ENCODE results near the gene TNFSF12. TPM values are rescaled to one million over a fixed set of nuclear protein-coding genes. Genes with fewer than 3 reads are reported as not detected.

TNFSF12 gene
- total and polyA plus RNA-seq, 9 of the 15 experiments (the other 6 are each of a cell fraction or from before 2014, with no cell fraction given): 0.03 to 0.95 (median 0.19) TPM; not detected in 3

DNA sequence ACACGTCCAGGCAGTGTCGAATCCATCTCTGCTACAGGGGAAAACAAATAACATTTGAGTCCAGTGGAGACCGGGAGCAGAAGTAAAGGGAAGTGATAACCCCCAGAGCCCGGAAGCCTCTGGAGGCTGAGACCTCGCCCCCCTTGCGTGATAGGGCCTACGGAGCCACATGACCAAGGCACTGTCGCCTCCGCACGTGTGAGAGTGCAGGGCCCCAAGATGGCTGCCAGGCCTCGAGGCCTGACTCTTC is 23.4 kb downstream of the TNFSF12 start (continued):
- TF ChIP-seq, protein P1, sequence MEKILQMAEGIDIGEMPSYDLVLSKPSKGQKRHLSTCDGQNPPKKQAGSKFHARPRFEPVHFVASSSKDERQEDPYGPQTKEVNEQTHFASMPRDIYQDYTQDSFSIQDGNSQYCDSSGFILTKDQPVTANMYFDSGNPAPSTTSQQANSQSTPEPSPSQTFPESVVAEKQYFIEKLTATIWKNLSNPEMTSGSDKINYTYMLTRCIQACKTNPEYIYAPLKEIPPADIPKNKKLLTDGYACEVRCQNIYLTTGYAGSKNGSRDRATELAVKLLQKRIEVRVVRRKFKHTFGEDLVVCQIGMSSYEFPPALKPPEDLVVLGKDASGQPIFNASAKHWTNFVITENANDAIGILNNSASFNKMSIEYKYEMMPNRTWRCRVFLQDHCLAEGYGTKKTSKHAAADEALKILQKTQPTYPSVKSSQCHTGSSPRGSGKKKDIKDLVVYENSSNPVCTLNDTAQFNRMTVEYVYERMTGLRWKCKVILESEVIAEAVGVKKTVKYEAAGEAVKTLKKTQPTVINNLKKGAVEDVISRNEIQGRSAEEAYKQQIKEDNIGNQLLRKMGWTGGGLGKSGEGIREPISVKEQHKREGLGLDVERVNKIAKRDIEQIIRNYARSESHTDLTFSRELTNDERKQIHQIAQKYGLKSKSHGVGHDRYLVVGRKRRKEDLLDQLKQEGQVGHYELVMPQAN (IDR thresholded peaks at IDR 0.05; ENCODE audit: borderline replicate concordance): peak; percentile 57; the same call in 1 of the 2 replicates
- TF ChIP-seq ZNF184 (CRISPR knock-in tag; IDR thresholded peaks at IDR 0.05) (no peak), NR2C1 (IDR thresholded peaks at IDR 0.05) (no peak), NR2C1 (tag; IDR thresholded peaks at IDR 0.05) (peak; percentile 15; the same call in 1 of the 2 replicates), ZNF695 (CRISPR knock-in tag; IDR thresholded peaks at IDR 0.05) (no peak), RBM15 (IDR thresholded peaks at IDR 0.05; ENCODE audit: insufficient read depth, low read length) (no peak), SRF (CRISPR knock-in tag; IDR thresholded peaks at IDR 0.05) (no peak)

DNA sequence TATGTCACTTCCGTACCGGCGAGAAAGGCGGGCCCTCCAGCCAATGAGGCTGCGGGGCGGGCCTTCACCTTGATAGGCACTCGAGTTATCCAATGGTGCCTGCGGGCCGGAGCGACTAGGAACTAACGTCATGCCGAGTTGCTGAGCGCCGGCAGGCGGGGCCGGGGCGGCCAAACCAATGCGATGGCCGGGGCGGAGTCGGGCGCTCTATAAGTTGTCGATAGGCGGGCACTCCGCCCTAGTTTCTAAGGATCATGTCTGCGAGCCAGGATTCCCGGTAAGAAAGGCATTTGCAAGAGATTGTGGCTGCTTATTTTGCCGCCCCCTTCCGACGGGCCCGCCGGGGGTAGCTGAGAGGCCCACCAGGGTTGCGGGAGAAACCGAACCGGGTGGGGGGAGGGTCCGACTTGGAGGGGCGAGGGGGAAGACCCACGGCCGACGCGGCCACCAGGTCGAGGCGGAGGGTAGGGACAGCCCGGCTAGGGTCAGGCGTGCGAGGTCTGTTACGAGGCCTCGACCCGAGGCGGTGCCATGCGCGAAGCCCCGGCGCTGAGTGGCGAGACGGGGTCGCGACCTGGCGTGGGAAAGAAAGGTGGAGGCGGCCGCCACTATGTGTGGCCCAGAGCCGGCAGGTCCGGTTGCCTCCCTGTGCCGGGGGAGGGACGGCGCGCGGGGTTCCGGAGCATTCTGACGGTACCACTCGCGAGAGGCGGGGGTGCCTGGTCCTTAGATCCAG is 23.9 kb downstream of the TNFSF12 start:
- ChIA-PET POLR2A (interaction anchor here (0.6 to 6.7 kb wide), 8 partner anchors 8 to 1169 kb away, joined by 3 to 46 read pairs (median 6); partner anchors contain the start of gene MPDU1), CTCF (ENCODE audit: low intra/inter-chr PET ratio) (no interaction called here)
- WGBS (ENCODE audit: insufficient coverage, low coverage, missing lambda C conversion rate): under 1% methylated on average over 18 of the region's 73 CpGs
- Histone ChIP-seq H3K27me3 (ENCODE audit: control insufficient read depth in 2 of 2, insufficient read depth in 2 of 2, low read length in 2 of 2) (no peaks in the 10 kb centered on the region), H3K27ac (ENCODE audit: extremely low read depth, low read depth, low read length) (peak overlapping the region; percentile 98), H3K79me2 (ENCODE audit: control insufficient read depth, insufficient read depth, low read length) (peaks cover 57% of the 10 kb centered on the region), H3K4me3 (peak overlapping the region; percentile 99), H3K9ac (ENCODE audit: insufficient read depth in 1 of 2, low read depth in 2 of 2, low read length in 2 of 2) (peak overlapping the region; percentile 97 to 100), H4K20me1 (replicated peaks; ENCODE audit: control insufficient read depth, insufficient read depth, low read length) (peaks cover 36% of the 10 kb centered on the region), H3K36me3 (ENCODE audit: control insufficient read depth, insufficient read depth, low read length) (peaks cover 80% of the 10 kb centered on the region), H3K4me1 (replicated peaks in 1 of 2; ENCODE audit: control insufficient read depth in 2 of 2, insufficient read depth in 2 of 2, low read length in 2 of 2) (peaks cover 8 to 23% of the 10 kb centered on the region in 2 experiments; a peak in 4 of 5 replicates), H2AFZ (ENCODE audit: low read depth, low read length) (no peak overlapping the region), H3K9me3 (replicated peaks; ENCODE audit: control insufficient read depth, insufficient read depth, low read depth, low read length) (no peaks in the 10 kb centered on the region), H3K4me2 (ENCODE audit: insufficient read depth, low read length) (peak overlapping the region; percentile 83), H3K9me1 (ENCODE audit: control insufficient read depth, insufficient read depth, low read length) (peaks cover 9% of the 10 kb centered on the region)
- peak; percentile 89 to 98 (median 93) for DNase-seq (ENCODE audit: extremely low read depth in 1 of 4, low spot score in 3 of 4)
- FAIRE-seq: peak; percentile 96
- ATAC-seq: peak; percentile 94
- in situ Hi-C loops (cut with MboI): loop anchor here (25.0 kb wide), 1 partner anchor 535 kb away; the partner anchor contains the start of genes SLC16A11 and SLC16A13
- intact Hi-C loops (cut with micrococcal nuclease): no loop called here
- TSS peak; percentile 45 for BruUV-seq (replicated peaks)
- TF ChIP-seq, protein P2, sequence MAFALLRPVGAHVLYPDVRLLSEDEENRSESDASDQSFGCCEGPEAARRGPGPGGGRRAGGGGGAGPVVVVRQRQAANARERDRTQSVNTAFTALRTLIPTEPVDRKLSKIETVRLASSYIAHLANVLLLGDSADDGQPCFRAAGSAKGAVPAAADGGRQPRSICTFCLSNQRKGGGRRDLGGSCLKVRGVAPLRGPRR (CRISPR knock-in tag; IDR thresholded peaks at IDR 0.05): no peak
- TF ChIP-seq JUN (IDR thresholded peaks at IDR 0.05; ENCODE audit: borderline replicate concordance, low read depth, low read length) (no peak), JUN (CRISPR knock-in tag; IDR thresholded peaks at IDR 0.05; ENCODE audit: borderline replicate concordance) (no peak), NFATC3 (IDR thresholded peaks at IDR 0.05) (no peak), POLR2B (IDR thresholded peaks at IDR 0.05; ENCODE audit: low read depth, partially characterized antibody) (peak; percentile 97), TAF7 (tag; IDR thresholded peaks at IDR 0.05) (peak; percentile 75), ZZZ3 (IDR thresholded peaks at IDR 0.05) (no peak)
- TF ChIP-seq, protein P3, sequence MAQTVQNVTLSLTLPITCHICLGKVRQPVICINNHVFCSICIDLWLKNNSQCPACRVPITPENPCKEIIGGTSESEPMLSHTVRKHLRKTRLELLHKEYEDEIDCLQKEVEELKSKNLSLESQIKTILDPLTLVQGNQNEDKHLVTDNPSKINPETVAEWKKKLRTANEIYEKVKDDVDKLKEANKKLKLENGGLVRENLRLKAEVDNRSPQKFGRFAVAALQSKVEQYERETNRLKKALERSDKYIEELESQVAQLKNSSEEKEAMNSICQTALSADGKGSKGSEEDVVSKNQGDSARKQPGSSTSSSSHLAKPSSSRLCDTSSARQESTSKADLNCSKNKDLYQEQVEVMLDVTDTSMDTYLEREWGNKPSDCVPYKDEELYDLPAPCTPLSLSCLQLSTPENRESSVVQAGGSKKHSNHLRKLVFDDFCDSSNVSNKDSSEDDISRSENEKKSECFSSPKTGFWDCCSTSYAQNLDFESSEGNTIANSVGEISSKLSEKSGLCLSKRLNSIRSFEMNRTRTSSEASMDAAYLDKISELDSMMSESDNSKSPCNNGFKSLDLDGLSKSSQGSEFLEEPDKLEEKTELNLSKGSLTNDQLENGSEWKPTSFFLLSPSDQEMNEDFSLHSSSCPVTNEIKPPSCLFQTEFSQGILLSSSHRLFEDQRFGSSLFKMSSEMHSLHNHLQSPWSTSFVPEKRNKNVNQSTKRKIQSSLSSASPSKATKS (CRISPR knock-in tag; IDR thresholded peaks at IDR 0.05): no peak
- TF ChIP-seq, protein P4, sequence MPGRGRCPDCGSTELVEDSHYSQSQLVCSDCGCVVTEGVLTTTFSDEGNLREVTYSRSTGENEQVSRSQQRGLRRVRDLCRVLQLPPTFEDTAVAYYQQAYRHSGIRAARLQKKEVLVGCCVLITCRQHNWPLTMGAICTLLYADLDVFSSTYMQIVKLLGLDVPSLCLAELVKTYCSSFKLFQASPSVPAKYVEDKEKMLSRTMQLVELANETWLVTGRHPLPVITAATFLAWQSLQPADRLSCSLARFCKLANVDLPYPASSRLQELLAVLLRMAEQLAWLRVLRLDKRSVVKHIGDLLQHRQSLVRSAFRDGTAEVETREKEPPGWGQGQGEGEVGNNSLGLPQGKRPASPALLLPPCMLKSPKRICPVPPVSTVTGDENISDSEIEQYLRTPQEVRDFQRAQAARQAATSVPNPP (IDR thresholded peaks at IDR 0.05; ENCODE audit: borderline replicate concordance, insufficient read depth, insufficient read length): no peak
